HCT116 (cell line): ENCODE measurements around the gene DOP1B.

ENCODE experiments used
- CTCF ChIP-seq, 3 experiments: fragments of 200-600 bp in 1 of 3; sonication (generic) in 1 of 3; IDR thresholded peaks in 2 of 3; conservative IDR thresholded peaks in 1 of 3; 2 replicates each; pipeline ENCODE4 v1.5.1; 2012 to 2017; ENCODE audit warnings: low read depth in 2 of 3, low read length in 2 of 3, antibody characterized with exemption in 1 of 3, borderline replicate concordance in 1 of 3, control low read depth in 1 of 3, mild to moderate bottlenecking in 1 of 3, mixed read lengths in 1 of 3, mixed run types in 1 of 3, moderate library complexity in 1 of 3; ENCODE audit not compliant: insufficient read depth in 1 of 3
- EZH2 ChIP-seq: fragments of 200-600 bp; sonication (generic); IDR thresholded peaks from 2 replicates; pipeline ENCODE4 v1.6.1; 2017; ENCODE audit warnings: antibody characterized with exemption, mixed run types
- JUND ChIP-seq: IDR thresholded peaks from 2 replicates; pipeline ENCODE4 v1.6.1; 2012
- POLR2A ChIP-seq: IDR thresholded peaks from 2 replicates; pipeline ENCODE4 v1.7.0; 2011; ENCODE audit warnings: borderline replicate concordance; ENCODE audit not compliant: insufficient read depth, insufficient read length; ENCODE audit errors: extremely low read depth
- REST ChIP-seq: IDR thresholded peaks from 2 replicates; pipeline ENCODE4 v1.6.1; 2012; ENCODE audit warnings: low read depth
- SP1 ChIP-seq: IDR thresholded peaks from 2 replicates; pipeline ENCODE4 v1.6.1; 2012; ENCODE audit warnings: low read depth

GRCh38 chr21:36147911-36148310 lies 8.7 kb upstream of the DOP1B start:
- no peak for TF ChIP-seq REST
- no peak for TF ChIP-seq SP1
- no peak for TF ChIP-seq POLR2A
- TF ChIP-seq EZH2, result no peak
- no peak for TF ChIP-seq CTCF (IDR thresholded peaks at IDR 0.05 in 2 of 3, conservative IDR thresholded peaks at IDR 0.05 in 1 of 3; ENCODE audit: borderline replicate concordance in 1 of 3, insufficient read depth in 1 of 3, low read depth in 2 of 3, low read length in 2 of 3)
- no peak for TF ChIP-seq JUND
